Duodenal mucosa (tissue), 2 donors: ENCODE results near the gene MAPKAPK3.

Experiments
- H3K27ac ChIP-seq: one replicate; pipeline ENCODE4 v1.7.0; 2013; ENCODE audit warnings: low read depth, low read length
- H3K27me3 ChIP-seq, 2 donors: one replicate each; pipeline ENCODE4 v1.7.0; 2013; ENCODE audit warnings: low read length in 2 of 2, control low read depth in 1 of 2; ENCODE audit not compliant: insufficient read depth in 2 of 2, control insufficient read depth in 1 of 2
- H3K36me3 ChIP-seq, 2 donors: one replicate each; pipeline ENCODE4 v1.7.0; 2013; ENCODE audit warnings: low read length in 2 of 2, control low read depth in 1 of 2; ENCODE audit not compliant: insufficient read depth in 2 of 2, control insufficient read depth in 1 of 2
- H3K4me1 ChIP-seq, 2 donors: one replicate each; pipeline ENCODE4 v1.7.0; 2013; ENCODE audit warnings: low read length in 2 of 2, control low read depth in 1 of 2; ENCODE audit not compliant: insufficient read depth in 2 of 2, control insufficient read depth in 1 of 2
- H3K4me3 ChIP-seq, 2 donors: one replicate each; pipeline ENCODE4 v1.7.0; 2013; ENCODE audit warnings: low read length in 2 of 2, low read depth in 1 of 2
- H3K9ac ChIP-seq, 2 donors: one replicate each; pipeline ENCODE4 v1.7.0; 2013; ENCODE audit warnings: low read length in 2 of 2, low read depth in 1 of 2
- H3K9me3 ChIP-seq, 2 donors: one replicate each; pipeline ENCODE4 v1.7.0; 2013; ENCODE audit warnings: low read length in 2 of 2, control low read depth in 1 of 2; ENCODE audit not compliant: control insufficient read depth in 1 of 2

The MAPKAPK3 gene

DNA sequence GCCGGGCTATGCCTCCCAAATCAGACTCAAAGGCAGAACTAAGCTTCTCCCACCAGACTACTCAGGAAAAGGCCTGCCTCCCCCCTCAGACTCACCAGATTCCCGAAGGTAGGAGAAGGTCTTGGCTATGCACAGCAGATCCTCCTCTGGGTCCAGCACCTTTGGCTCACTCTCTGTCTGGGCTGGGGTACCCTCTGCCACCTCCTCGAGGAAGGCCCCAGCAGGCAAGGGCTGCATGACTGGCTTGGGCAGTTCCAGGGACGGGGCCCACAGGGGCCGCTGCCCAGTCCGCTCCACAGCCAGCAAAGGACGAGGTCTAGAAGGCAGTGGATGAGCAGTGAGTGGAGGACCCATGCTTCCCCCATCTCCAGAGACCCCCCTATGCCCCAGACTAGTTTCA is 8.7 kb upstream of the MAPKAPK3 start:
- Histone ChIP-seq H3K9me3 (no peaks in the 10 kb centered on the region), H3K36me3 (peaks cover 32 to 47% of the 10 kb centered on the region in 2 donors), H3K9ac (peak overlapping the region; percentile 26 to 88), H3K27ac (no peak overlapping the region), H3K4me3 (peak overlapping the region; percentile 89 to 92), H3K4me1 (peaks cover 71 to 78% of the 10 kb centered on the region in 2 donors), H3K27me3 (no peaks in the 10 kb centered on the region)

DNA sequence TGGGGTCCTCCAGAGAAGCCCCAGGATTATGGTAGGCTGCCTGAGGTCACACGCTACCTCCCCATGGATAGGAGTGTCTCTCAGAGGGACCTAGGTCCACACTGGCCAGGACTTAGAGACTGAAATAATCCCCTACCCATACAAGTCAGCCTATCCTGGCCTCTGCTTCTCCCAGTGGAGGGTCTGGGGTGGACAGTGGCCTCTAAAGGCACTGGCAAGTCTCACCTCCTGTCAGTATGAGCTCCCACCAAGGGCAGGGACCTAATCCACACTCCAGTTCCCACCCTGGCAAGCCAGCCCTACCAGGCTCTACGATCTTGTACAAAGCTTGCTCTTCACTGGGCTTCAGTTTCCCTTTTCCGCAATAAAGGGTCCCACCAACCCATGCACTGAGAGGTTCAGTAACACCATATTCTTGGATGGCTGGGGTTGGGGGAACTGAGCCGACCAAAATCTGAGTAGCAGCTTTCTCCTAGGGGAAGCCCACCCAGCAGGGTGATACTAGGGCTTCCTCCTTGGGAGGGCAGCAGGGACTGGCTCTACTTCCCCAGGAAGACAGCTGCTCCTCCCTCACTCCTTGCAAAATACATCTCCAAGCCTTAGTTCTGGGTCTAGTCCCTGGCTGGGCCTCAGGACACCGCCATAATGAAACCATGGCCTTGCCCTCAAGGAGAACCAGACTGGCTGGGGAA is 7.7 kb upstream of the MAPKAPK3 start:
- H3K27me3 ChIP-seq, result no peaks in the 10 kb centered on the region
- H3K4me1 ChIP-seq, result peaks cover 71 to 77% of the 10 kb centered on the region in 2 donors
- H3K27ac ChIP-seq, result peak overlapping the region; percentile 37
- H3K36me3 ChIP-seq, result peaks cover 32 to 44% of the 10 kb centered on the region in 2 donors
- peak overlapping the region; percentile 89 to 92 for H3K4me3 ChIP-seq
- no peaks in the 10 kb centered on the region for H3K9me3 ChIP-seq
- peak overlapping the region; percentile 88 to 97 for H3K9ac ChIP-seq

DNA sequence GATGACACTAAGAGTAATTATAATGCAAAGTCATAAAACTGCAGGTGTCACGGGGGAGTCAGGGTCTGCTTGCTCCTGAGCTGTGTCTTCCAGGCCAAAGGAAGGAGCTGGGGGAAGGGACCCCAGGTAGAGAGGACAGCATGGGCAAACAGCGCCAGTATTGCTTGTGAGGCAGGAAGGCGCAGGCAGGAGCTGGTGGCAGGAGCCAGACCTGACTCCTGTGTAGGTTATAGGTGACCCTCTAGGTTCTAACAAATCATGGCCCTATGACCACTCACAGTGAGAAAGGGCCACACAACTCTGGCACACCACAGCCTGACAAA is 7.2 kb upstream of the MAPKAPK3 start:
- peak overlapping the region; percentile 88 to 97 for H3K9ac ChIP-seq
- peaks cover 28 to 40% of the 10 kb centered on the region in 2 donors for H3K36me3 ChIP-seq
- H3K4me3 ChIP-seq, result peak overlapping the region; percentile 89 to 92
- no peaks in the 10 kb centered on the region for H3K27me3 ChIP-seq
- H3K27ac ChIP-seq, result peak overlapping the region; percentile 37
- peaks cover 67 to 74% of the 10 kb centered on the region in 2 donors for H3K4me1 ChIP-seq
- no peaks in the 10 kb centered on the region for H3K9me3 ChIP-seq

DNA sequence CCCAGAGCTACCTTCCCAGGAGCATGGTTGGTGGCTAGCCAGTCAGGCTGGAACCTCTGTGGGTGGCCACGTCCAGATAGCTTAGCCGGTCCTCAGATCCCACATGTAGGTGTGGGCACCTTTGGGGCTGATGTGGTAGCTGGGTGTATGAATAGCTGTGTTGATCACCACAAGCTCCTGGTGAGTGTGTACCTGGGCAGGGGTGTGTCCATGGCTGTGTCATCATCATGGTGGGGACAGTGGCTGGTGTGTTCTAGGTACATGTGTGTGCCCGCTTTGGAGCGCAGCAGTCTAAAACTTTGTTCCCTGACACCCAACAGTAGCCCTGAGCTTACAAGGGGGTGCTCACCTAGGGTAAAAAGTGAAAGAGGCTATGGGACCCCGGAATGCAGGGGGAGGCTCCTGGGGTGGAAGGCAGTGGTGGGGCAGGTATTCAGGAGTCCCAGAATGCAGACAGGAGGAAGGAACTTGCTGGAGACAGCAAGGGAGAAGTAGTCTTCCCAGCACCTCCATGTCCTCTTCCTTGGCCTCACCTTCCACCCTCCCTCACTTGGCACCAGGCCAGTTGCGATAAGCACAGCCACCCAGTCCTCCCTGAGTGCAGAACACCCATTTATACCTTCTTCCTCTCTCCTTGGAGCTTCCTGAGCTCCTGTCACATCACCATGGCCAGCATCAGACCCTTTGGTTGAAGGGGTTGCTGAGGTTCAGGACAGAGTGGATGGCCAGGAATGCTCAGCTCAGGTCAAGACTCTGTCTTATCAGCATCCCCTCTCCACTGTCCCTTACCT is 6.6 kb upstream of the MAPKAPK3 start:
- Histone ChIP-seq H3K27ac (peak overlapping the region; percentile 89), H3K4me1 (peaks cover 62 to 70% of the 10 kb centered on the region in 2 donors), H3K4me3 (peak overlapping the region; percentile 89 to 92), H3K9me3 (no peaks in the 10 kb centered on the region), H3K9ac (peak overlapping the region; percentile 88 to 97), H3K27me3 (no peaks in the 10 kb centered on the region), H3K36me3 (peaks cover 24 to 34% of the 10 kb centered on the region in 2 donors)

DNA sequence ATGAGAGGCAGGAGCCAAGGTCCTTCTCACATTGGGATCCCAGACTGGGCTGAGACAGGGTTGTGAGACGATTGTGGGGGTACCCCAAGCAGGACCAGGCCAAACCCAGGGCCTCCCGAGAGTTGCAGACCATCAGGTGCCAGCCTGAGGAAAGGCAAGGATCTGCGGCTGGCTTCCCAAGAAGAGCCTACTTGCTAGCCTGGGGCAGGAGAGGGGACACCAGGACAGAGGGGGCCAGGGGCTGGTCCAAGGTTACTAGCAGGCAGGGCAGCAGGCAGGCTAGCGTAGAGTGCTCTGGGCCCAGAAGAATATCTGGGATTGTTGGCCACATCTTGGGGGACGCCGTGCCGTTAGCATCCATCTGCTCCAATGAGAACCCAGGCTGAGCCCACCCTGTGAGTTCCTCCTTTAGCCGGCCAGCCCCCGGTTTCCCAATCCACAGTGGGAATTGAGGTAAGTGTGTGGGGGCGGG is 5.9 kb upstream of the MAPKAPK3 start:
- no peaks in the 10 kb centered on the region for H3K9me3 ChIP-seq
- H3K4me1 ChIP-seq, result peaks cover 55 to 66% of the 10 kb centered on the region in 2 donors
- peak overlapping the region; percentile 89 to 92 for H3K4me3 ChIP-seq
- peak overlapping the region; percentile 89 for H3K27ac ChIP-seq
- H3K9ac ChIP-seq, result peak overlapping the region; percentile 88 to 97
- H3K27me3 ChIP-seq, result no peaks in the 10 kb centered on the region
- H3K36me3 ChIP-seq, result peaks cover 24 to 29% of the 10 kb centered on the region in 2 donors

DNA sequence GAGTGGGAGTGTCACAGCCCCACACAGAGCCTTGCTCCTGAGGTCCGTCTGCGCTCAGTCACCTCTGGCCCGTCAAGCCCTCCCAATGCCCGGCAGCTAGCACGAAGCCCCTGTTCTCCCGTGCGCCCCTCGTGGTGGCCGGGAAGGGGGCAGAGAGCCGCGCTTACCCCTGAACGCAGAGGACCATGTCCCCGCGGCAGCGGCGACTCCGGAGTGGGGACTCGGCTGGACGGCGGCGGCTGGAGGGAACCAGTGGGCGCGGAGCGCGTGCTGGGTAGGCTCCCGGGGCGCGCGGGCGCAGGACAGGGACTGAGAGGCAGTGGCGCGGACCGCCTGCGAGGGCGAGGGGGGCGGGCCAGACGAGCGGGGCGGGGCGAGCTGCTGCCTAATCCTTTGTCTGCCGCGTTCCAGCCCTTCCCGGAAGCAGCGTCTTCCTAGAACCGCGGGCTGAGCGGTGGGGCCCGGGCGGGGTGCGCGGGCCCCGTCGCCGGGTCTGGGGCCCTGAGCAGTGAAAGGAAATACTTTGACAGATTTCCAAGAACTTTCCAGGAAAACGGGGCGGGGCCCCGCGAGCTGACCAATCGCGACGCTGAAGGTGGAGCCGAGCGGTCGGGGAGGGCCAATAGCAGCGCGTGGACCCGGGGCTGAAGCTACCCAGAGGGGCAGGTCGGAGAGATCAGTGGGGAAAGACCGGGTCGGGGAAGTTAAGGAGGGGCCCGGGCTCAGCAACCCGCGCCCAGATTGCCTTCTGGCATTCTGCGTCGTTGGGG is 5.3 kb upstream of the MAPKAPK3 start, which contains the start of gene CISH:
TSS of gene CISH (minus strand) at position 311 of the 770 bp plus-strand sequence. CDS start at position 187, 124 bp downstream.
- Histone ChIP-seq H3K9me3 (no peaks in the 10 kb centered on the region), H3K9ac (peak within 1 kb of the TSS; percentile 88 to 97), H3K27me3 (no peaks in the 10 kb centered on the region), H3K36me3 (peaks cover 22 to 23% of the 10 kb centered on the region in 2 donors), H3K4me3 (peak within 1 kb of the TSS; percentile 89 to 92), H3K4me1 (peaks cover 50 to 67% of the 10 kb centered on the region in 2 donors), H3K27ac (peak within 1 kb of the TSS; percentile 89)

DNA sequence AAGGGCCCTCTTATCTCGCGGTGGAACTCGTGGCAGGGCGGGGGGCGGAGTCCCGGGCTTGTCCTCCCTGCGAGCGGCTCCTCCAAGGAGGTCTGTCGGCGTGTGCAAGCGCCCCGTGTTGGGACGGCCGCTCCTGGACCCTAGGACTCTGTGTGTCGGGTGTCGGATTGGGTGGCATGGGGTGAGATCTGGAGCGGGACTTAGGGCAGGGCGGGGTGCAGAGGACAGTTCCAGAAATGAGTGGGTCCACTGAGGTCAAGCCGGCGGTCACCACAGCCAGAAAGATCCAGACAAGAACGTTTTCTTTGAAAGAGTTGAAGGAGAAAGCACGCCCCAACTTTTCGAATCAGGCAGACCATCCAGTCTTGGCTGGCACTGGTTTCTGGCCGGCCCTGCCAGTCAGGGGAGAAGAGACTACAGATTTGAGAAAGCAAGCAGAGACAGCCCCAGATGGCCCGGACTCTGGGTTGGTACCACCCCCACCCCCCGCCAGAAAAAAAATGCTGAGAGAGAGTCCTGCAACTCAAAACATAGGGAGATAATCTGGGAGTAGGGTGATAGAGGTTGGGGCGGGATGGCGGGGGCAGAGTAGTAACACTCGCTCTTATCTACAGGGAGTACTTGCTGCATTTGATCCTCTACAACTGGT is 4.6 kb upstream of the MAPKAPK3 start:
- Histone ChIP-seq H3K9ac (peak overlapping the region; percentile 43 to 88), H3K4me1 (peaks cover 43 to 60% of the 10 kb centered on the region in 2 donors), H3K36me3 (peaks cover 15 to 16% of the 10 kb centered on the region in 2 donors), H3K27ac (peak overlapping the region; percentile 89), H3K27me3 (no peaks in the 10 kb centered on the region), H3K9me3 (no peaks in the 10 kb centered on the region), H3K4me3 (peak overlapping the region; percentile 54 to 89)

DNA sequence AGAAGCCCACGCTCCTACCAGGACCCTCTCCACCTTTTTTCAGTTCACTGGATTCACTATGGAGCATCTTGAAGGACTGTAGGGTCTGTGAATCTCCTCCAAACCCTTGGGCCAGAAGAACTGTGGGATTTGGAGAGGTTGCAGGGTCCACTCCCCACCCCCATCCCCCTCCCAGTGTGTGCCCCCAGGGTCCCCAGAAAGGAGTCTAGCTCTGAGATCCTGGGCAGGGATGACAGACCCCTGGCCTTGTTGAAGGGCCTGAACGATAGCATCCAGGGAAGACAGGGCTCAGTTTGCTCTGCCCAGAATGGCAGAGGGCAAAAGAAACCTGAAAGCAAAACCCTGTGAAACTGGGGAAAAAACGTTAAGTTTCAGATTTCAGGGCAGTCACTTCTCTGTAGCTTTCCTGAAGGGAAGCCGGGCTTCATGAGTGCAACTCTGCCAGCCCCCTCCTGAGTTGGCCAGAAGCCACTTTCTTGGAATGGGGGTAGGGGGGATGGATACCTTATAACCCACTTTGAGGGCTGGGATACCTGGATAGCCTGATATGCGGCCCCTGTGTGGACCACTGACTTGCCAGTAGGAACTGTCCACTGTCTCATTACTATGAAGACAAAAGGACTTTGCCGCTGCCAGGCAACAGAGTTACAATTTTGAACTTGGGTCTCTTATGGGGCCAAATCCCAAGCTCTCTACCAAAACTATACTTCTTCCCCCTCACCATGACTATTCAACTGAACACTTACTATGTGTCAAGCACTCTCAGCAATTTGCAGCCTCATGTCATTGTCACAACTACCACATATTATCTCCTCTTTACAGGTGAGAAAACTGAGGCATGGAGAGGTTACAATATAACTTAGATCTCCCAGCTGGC is 3.7 kb upstream of the MAPKAPK3 start:
- no peaks in the 10 kb centered on the region for H3K27me3 ChIP-seq
- H3K4me3 ChIP-seq, result peak overlapping the region; percentile 54 to 89
- peak overlapping the region; percentile 89 for H3K27ac ChIP-seq
- peaks cover 47 to 60% of the 10 kb centered on the region in 2 donors for H3K4me1 ChIP-seq
- no peaks in the 10 kb centered on the region for H3K9me3 ChIP-seq
- H3K9ac ChIP-seq, result peak overlapping the region; percentile 43 to 88
- peaks cover 7 to 10% of the 10 kb centered on the region in 2 donors for H3K36me3 ChIP-seq

DNA sequence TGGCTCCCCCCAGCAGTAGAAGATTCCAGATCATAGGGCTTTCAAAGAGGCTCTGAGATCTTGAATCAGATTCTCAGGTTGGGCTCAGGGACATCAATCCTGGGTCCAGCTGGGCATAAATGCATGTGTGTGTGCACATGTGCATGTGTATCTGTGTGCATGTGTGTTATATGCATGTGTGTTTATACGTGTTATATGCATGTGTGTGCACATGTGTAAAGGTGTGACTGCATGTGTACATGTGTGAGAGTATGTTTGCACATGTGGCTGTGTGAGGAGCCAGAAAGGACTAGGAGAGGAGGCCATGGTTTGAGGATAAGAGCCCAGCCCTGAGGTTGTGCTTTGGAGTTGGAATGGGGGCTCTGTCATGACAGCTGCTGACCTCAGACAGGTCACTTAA is 1.8 kb upstream of the MAPKAPK3 start:
- Histone ChIP-seq H3K27ac (no peak overlapping the region), H3K9me3 (no peaks in the 10 kb centered on the region), H3K36me3 (peaks cover 0 to under 1% of the 10 kb centered on the region in 2 donors), H3K4me3 (no peak overlapping the region), H3K27me3 (no peaks in the 10 kb centered on the region), H3K4me1 (peaks cover 49 to 56% of the 10 kb centered on the region in 2 donors), H3K9ac (no peak overlapping the region)
